ENCODE results near the gene SH2D3C.
"Not testable (repeated sequence)": the region's sequence is repeated elsewhere in the genome, so short reads cannot be mapped to it uniquely, and the experiment has no call there.

SH2D3C gene

DNA sequence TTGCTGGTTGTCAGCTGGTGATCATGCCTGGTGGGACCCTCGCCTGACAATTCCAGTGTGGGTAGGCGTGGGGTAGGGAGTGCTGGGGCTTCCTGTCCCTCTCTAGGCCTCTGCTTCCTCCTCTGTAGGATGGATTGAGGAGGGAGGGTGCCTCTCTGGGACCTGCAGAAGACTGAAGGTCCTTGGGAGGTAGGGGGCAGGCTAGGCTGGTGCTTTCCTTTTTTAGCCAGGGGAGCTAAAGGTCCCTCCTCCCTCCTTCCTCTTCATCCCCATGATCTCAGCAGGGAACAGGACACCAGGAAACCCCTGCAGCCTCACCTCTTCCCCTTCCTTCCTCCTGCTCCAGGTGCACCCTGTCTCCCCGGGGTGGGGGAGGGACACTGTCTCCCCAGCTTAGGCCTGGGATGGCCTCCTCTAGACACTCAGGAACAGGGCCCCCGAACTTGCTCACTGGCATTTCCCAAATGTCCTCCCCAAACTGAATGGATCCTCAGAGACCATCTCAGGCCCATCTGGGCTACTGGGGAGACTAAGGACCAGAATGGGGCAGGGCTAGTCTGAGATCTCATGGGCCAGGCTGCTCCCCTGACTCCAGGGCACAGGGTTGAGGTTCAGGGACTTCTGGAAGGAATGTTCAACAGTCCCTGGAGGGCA is 8.4 kb downstream of the SH2D3C start:
- Histone ChIP-seq H3K9ac (ENCODE audit: low read depth, low read length) (peak overlapping the region; percentile 61; the same call in 1 of the 2 replicates), H3K36me3 (ENCODE audit: insufficient read depth, low read length) (no peaks in the 10 kb centered on the region), H3K4me1 (ENCODE audit: insufficient read depth, low read length) (peaks cover 24% of the 10 kb centered on the region), H3K9me3 (ENCODE audit: control insufficient read depth, insufficient read depth, low read length) (no peaks in the 10 kb centered on the region)

DNA sequence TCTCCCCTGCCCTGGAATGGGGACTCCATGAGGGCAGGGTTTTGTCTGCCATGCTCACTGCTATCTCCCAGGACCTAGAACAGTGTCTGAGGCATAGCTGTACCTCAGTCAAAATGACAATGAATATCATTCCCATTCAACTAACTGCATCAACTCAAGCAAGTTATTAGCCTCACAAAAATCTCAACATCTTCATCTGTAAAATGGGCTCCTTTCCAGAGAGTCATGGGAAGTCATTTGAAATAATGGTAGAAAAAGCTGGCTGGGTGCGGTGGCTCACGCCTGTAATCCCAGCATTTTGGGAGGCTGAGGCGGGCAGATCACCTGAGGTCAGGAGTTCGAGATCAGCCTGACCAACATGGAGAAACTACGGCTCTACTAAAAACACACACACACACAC is 9.4 kb downstream of the SH2D3C start:
- Histone ChIP-seq H3K4me1 (ENCODE audit: insufficient read depth, low read length) (peaks cover 27% of the 10 kb centered on the region), H3K9ac (ENCODE audit: low read depth, low read length) (no peak overlapping the region), H3K9me3 (ENCODE audit: control insufficient read depth, insufficient read depth, low read length) (no peaks in the 10 kb centered on the region), H3K36me3 (ENCODE audit: insufficient read depth, low read length) (no peaks in the 10 kb centered on the region)

DNA sequence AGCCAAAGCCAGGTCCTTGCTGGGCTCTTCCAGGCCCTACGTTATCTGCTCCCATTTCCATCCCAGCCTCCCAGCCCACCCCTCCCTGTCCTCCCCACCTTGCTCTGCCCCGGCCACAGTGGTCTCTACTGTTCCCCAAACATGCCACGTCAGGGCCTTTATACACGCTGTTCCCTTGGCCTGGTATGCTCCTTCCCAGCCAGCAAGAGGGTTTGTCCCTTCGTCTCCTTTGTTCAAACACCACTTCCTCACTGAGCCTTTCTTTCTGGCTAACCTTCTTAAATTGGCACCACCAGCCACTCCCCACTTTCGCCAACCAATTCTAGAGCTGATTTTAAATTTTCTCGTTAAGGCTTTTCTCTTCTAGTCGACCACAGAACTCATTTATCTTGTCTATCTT is 9.8 kb downstream of the SH2D3C start:
- Histone ChIP-seq H3K4me1 (ENCODE audit: insufficient read depth, low read length) (peaks cover 31% of the 10 kb centered on the region), H3K9ac (ENCODE audit: low read depth, low read length) (no peak overlapping the region), H3K36me3 (ENCODE audit: insufficient read depth, low read length) (no peaks in the 10 kb centered on the region), H3K9me3 (ENCODE audit: control insufficient read depth, insufficient read depth, low read length) (no peaks in the 10 kb centered on the region)

DNA sequence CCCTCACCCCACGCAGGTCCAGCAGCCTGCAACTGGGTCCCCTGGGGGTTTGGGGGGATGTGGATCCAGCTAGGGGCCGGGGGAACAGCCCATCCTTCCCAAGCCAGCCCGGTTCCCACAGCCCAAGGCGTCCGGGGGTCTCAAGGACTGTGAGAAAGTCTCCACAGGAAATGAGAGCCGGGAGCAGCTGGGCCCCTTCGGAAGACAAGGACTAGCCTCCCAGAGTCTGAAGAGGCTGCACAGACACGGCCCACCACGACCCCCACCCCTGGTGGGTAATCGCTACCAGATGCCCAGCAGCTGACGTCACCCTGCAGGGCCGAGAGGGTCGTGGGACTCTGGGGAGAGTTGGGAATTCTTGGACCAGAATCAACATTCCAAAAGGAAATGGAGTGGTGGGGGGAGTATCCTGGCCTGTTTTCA is 10.5 kb downstream of the SH2D3C start:
- Histone ChIP-seq H3K36me3 (ENCODE audit: insufficient read depth, low read length) (no peaks in the 10 kb centered on the region), H3K9me3 (ENCODE audit: control insufficient read depth, insufficient read depth, low read length) (no peaks in the 10 kb centered on the region), H3K4me1 (ENCODE audit: insufficient read depth, low read length) (peaks cover 32% of the 10 kb centered on the region), H3K9ac (ENCODE audit: low read depth, low read length) (no peak overlapping the region)

DNA sequence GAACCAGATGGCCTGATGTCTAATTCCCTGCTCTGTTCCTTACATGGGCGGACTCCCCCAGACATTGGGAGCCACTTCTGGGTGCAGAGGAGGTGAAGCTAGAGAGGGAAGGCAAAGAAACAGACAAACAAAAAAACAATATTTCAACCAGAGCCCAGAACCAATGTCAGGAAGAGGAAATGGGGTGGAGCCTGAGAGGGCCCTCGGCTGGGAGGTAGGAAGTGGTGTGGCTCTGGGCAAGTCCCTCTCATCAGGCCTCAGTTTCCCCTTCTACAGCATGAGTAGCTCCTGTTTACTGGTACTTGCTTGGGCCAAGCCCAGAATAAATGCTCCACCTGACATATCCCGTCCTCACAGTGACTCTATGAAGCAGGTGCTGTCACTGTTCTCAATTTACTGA is 11.1 kb downstream of the SH2D3C start:
- H3K36me3 ChIP-seq (ENCODE audit: insufficient read depth, low read length) = no peaks in the 10 kb centered on the region
- no peaks in the 10 kb centered on the region for H3K9me3 ChIP-seq (ENCODE audit: control insufficient read depth, insufficient read depth, low read length)
- H3K9ac ChIP-seq (ENCODE audit: low read depth, low read length) = no peak overlapping the region
- peaks cover 36% of the 10 kb centered on the region for H3K4me1 ChIP-seq (ENCODE audit: insufficient read depth, low read length)

DNA sequence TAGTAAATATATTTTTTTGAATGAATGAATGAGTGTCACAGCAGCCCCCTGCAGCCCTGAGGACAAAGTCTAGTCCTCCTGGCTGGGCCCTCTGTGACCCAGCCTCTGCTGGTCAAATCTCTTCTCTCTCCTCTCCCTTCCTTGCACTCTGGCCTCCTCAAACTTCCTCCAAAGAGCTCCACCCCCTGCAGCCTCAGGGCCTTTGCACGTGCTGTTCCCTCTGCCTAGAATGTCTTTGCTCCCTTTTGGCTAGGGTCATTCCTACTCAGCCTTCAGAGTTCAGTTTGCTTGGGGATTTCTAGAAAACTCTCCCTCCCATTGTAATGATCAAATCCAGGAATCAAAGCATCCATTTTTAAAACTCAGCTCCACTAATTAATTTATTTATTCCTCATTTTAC is 13.0 kb downstream of the SH2D3C start:
- H3K9me3 ChIP-seq (ENCODE audit: control insufficient read depth, insufficient read depth, low read length) = no peaks in the 10 kb centered on the region
- no peaks in the 10 kb centered on the region for H3K36me3 ChIP-seq (ENCODE audit: insufficient read depth, low read length)
- H3K9ac ChIP-seq (ENCODE audit: low read depth, low read length) = no peak overlapping the region
- H3K4me1 ChIP-seq (ENCODE audit: insufficient read depth, low read length) = peaks cover 41% of the 10 kb centered on the region

DNA sequence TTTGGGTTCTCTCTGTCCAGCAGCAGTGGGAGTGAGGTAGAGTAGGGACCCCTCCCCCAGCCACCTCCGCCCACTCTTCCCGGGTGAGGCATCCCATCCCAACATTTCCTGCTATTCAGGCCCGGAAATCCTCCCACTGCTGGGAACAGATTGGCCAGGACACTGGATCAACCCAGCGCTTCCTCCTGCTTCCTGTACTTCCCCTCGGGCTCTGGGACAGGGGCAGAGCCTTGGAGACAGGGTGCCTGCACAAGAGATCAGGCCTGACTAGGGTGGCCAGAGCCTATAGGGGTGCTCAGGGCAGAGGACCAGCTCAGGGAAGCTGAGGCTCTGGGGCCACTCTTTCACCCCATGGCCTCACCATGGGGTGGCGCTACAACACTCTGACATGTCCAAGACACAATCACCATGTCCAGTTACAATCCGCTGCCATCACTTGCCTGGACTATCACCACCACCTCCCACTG is 14.5 kb downstream of the SH2D3C start:
- Histone ChIP-seq H3K9ac (ENCODE audit: low read depth, low read length) (no peak overlapping the region), H3K9me3 (ENCODE audit: control insufficient read depth, insufficient read depth, low read length) (no peaks in the 10 kb centered on the region), H3K36me3 (ENCODE audit: insufficient read depth, low read length) (no peaks in the 10 kb centered on the region), H3K4me1 (ENCODE audit: insufficient read depth, low read length) (peaks cover 33% of the 10 kb centered on the region)

DNA sequence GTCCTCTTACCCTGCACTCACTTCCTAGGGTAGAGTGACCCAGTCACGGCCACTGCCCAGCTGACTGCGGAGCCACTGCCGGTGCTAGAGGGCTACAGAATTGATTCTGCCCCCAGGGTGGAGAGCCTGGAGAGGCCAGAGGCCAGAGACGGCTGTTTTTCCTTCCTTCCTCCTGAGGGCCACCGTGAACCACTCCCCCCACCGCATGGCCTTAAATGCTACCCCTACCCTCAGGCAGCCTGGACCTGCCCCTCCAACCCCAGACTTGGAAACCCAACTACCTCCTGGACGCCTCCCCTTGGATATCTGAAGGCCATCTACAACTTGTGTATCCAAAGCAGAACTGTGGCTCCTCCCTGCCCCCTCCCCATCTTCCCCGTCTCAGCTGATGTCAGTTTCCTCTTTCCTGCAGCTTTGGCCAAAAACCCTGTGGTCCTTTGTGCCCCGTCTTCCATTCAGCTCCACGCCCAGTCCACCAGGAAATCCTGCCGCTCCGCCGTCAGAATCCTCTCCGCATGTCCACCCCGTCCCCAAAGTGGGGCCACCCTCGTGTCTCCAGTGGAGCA is 16.3 kb downstream of the SH2D3C start:
- H3K4me1 ChIP-seq (ENCODE audit: insufficient read depth, low read length) = peaks cover 19% of the 10 kb centered on the region
- no peaks in the 10 kb centered on the region for H3K9me3 ChIP-seq (ENCODE audit: control insufficient read depth, insufficient read depth, low read length)
- H3K9ac ChIP-seq (ENCODE audit: low read depth, low read length) = no peak overlapping the region
- H3K36me3 ChIP-seq (ENCODE audit: insufficient read depth, low read length) = no peaks in the 10 kb centered on the region

DNA sequence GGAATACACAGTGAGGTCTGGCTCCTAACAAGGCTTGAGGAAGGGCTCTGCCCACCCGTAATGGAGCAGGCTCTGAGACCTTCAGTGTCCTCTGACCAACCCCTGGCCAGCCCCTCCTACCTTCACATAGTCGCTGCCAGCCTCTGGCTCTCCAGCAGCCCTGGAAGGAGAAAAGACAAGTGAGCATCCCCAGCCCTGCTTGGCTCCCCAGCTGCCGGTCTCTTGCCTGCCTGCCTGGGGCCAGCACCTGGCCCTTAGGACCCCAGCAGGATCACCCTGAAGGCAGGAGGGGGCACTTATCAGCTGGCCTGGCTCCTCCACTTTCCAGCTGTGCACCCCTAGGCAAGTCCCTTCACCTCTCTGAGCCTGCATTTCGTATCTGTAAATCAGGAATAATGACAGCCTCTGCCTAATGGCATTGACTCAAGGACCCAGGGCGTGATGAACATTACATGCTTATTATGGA is 16.9 kb downstream of the SH2D3C start:
- no peak overlapping the region for H3K9ac ChIP-seq (ENCODE audit: low read depth, low read length)
- no peaks in the 10 kb centered on the region for H3K9me3 ChIP-seq (ENCODE audit: control insufficient read depth, insufficient read depth, low read length)
- peaks cover 19% of the 10 kb centered on the region for H3K4me1 ChIP-seq (ENCODE audit: insufficient read depth, low read length)
- no peaks in the 10 kb centered on the region for H3K36me3 ChIP-seq (ENCODE audit: insufficient read depth, low read length)

DNA sequence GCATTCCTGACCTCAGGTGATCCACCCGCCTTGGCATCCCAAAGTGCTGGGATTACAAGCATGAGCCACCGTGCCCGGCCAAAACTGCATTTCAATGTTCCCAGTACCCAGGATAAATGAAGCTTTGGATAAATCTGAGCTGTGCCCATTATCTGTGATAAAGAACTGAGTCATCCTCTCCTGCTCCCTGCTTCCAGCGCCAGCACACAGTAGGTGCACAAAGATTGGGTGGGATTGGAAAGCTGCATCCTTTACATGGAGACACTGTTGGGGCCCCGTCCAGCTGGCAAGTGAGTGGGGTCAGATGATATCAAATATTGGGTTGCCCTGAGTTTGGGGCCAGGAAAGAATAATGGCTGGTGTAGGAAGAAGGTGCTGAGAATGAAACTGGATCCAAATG is 17.4 kb downstream of the SH2D3C start:
- no peak overlapping the region for H3K9ac ChIP-seq (ENCODE audit: low read depth, low read length)
- no peaks in the 10 kb centered on the region for H3K36me3 ChIP-seq (ENCODE audit: insufficient read depth, low read length)
- peaks cover 19% of the 10 kb centered on the region for H3K4me1 ChIP-seq (ENCODE audit: insufficient read depth, low read length)
- H3K9me3 ChIP-seq (ENCODE audit: control insufficient read depth, insufficient read depth, low read length) = no peaks in the 10 kb centered on the region

DNA sequence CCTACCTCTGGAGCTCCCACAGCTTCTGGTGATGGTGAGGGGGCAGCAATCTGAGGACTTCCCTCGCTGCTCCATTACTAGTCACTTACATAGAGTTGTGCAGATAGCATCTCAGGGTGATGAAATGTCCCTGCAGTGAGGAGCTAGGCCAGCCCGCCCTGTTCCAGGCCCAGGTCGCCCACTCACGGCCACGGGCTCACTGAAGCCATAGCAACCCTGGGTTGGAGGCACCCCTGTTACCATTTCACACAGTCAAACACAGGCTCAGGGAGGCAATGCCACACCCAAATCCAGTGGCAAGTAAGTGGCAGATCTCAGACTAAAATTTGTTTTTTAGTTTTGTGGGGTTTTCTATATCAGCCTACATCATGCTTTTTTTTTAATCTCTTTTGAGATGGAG is 19.6 kb downstream of the SH2D3C start:
- peaks cover 13% of the 10 kb centered on the region for H3K4me1 ChIP-seq (ENCODE audit: insufficient read depth, low read length)
- H3K36me3 ChIP-seq (ENCODE audit: insufficient read depth, low read length) = no peaks in the 10 kb centered on the region
- H3K9ac ChIP-seq (ENCODE audit: low read depth, low read length) = no peak overlapping the region
- H3K9me3 ChIP-seq (ENCODE audit: control insufficient read depth, insufficient read depth, low read length) = no peaks in the 10 kb centered on the region

DNA sequence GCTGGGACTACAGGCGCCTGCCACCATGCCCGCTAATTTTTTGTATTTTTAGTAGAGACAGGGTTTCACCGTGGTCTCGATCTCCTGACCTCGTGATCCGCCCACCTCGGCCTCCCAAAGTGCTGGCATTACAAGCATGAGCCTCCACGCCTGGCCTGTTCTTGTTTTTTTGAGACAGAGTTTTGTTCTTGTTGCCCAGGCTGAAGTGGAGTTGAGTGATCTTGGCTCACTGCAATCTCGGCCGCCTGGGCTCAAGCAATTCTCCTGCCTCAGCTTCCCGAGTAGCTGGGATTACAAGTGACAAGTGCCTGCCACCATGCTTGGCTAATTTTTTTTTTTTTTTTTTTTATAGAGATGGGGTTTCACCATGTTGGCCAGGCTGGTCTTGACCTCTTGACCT is 21.7 kb downstream of the SH2D3C start:
- not testable (repeated sequence) for H3K9me3 ChIP-seq (ENCODE audit: control insufficient read depth, insufficient read depth, low read length); H3K36me3 ChIP-seq (ENCODE audit: insufficient read depth, low read length); H3K4me1 ChIP-seq (ENCODE audit: insufficient read depth, low read length); H3K9ac ChIP-seq (ENCODE audit: low read depth, low read length)

DNA sequence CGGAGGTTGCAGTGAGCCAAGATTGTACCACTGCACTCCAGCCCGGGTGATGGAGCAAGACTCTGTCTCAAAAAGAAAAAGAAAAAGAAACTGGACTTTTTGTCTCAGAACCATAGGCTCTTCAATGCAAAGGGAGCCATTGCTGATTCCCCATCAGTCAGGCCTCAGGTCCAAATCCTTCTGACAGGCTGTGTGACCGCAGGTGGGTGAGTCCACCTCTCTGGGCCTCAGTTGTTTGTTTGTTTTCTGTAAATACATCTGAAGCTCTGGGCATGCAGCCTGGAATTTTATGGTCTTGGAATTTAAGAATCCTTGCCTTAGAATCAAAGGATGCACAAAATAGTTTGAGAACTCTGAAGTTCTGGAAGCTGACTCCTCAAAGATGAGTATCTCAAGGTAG is 22.2 kb downstream of the SH2D3C start:
- Histone ChIP-seq H3K9ac (ENCODE audit: low read depth, low read length) (no peak overlapping the region), H3K9me3 (ENCODE audit: control insufficient read depth, insufficient read depth, low read length) (no peaks in the 10 kb centered on the region), H3K4me1 (ENCODE audit: insufficient read depth, low read length) (no peaks in the 10 kb centered on the region; the same call in 1 of the 2 replicates), H3K36me3 (ENCODE audit: insufficient read depth, low read length) (no peaks in the 10 kb centered on the region)

DNA sequence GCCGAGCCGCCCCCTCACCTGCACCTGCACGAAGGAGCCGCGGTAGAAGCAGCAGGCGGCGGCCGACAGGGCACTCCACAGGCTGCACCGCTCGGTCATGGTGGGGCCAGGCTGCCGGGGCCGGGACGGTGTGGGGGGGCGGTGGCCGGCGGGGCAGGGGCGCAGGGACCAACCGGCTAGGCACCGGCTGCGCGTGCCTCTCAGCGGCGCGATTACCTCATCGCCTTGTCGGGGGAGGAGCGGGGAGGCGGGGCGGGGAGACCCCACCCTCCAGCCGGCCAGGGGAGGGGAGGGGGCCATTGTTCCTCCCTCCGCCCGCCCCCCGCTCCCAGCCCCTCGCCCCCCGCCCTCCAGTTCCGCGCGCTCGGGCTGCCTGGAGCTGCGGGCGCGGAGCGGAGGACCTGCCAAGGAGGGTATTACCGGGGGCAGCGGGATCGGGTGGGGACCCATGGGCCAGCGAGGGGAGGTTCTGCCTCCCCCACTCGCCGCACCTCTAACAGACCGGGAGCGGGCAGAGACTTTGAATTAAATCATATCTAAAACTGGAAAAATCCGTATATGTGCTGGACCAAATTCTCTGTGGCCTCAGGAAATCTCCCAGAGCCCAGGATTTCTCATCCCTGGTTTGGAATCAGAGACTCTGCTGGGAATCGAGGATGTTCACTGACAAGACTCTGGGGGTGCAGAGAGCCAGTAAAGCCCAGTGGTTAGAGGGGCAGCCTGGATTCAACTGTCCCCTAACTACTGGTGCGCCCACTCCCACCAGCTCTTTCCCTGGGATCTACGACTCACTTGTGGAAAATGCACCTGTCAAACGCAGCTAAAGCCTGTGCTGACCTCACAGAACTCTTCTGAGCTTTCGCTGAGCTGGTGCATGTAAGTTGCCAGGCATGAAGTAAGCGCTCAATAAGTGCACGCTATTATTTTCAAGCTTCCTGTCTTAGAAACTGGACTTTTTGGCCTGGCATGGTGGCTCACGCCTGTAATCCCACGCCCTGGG is 23.1 kb downstream of the SH2D3C start:
- H3K9ac ChIP-seq (ENCODE audit: low read depth, low read length) = peak overlapping the region; percentile 58
- no peaks in the 10 kb centered on the region; the same call in 1 of the 2 replicates for H3K4me1 ChIP-seq (ENCODE audit: insufficient read depth, low read length)
- no peaks in the 10 kb centered on the region; the same call in 1 of the 2 replicates for H3K36me3 ChIP-seq (ENCODE audit: insufficient read depth, low read length)
- no peaks in the 10 kb centered on the region for H3K9me3 ChIP-seq (ENCODE audit: control insufficient read depth, insufficient read depth, low read length)
